Measurements from ENCODE around the gene SPEG.

The SPEG gene

DNA sequence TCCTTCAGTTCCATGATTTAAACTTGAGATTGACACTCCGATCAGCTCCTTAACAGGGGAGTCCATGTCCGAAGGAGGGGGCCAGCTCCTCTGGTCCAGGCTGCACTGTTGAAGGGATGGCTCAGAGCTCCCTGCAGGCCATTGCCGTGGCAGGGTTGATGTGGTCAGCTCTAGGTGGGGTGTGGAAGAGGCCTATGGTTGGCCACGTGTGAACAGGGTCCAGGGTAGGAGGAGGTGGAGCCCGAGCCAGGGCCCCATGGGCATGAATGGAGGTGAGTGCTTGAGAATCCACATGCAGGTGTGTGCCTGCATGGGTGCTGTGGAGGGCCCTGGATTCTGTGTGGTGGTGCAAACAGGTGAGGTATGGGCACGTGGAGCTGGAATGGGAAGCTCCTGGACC, 1.1 kb downstream of the SPEG start:
- no peak for TF ChIP-seq ZC3H10 (CRISPR knock-in tag; IDR thresholded peaks at IDR 0.05)
- TF ChIP-seq ZNF8 (CRISPR knock-in tag; IDR thresholded peaks at IDR 0.05), result no peak
- no peak for TF ChIP-seq CSDC2 (CRISPR knock-in tag; IDR thresholded peaks at IDR 0.05)
- no peak for TF ChIP-seq ZNF565 (CRISPR knock-in tag; conservative IDR thresholded peaks at IDR 0.05; ENCODE audit: low read depth)
- TF ChIP-seq, protein P1, sequence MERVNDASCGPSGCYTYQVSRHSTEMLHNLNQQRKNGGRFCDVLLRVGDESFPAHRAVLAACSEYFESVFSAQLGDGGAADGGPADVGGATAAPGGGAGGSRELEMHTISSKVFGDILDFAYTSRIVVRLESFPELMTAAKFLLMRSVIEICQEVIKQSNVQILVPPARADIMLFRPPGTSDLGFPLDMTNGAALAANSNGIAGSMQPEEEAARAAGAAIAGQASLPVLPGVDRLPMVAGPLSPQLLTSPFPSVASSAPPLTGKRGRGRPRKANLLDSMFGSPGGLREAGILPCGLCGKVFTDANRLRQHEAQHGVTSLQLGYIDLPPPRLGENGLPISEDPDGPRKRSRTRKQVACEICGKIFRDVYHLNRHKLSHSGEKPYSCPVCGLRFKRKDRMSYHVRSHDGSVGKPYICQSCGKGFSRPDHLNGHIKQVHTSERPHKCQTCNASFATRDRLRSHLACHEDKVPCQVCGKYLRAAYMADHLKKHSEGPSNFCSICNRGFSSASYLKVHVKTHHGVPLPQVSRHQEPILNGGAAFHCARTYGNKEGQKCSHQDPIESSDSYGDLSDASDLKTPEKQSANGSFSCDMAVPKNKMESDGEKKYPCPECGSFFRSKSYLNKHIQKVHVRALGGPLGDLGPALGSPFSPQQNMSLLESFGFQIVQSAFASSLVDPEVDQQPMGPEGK (CRISPR knock-in tag; IDR thresholded peaks at IDR 0.05; ENCODE audit: borderline replicate concordance), result no peak
- no peak for TF ChIP-seq ARNTL (CRISPR knock-in tag; IDR thresholded peaks at IDR 0.05; ENCODE audit: borderline replicate concordance, low read depth)
- ATAC-seq, result no peak

DNA sequence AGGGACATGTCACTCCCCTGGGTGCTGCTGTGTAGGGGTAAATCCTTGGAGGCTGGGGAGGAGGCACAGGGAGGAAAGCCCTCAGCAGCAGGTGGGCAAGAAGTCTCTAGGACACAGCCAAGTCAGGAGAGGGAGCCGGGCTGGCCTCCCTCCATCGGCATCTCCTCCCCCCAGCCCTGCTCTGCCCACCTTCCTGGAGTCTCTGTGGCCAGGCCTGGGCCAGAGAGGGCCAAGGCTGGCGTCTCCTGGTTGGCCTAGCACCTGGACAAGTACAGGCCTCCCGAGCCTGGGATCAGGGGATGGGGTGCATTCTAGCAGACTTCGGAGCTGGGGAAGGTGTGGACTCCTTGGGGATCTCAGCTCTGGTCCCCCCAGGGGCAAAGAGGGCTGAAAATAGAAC, 1.8 kb downstream of the SPEG start:
- no peak for TF ChIP-seq BACH2 (CRISPR knock-in tag; IDR thresholded peaks at IDR 0.05; ENCODE audit: borderline replicate concordance)
- no peak for TF ChIP-seq ISL1 (CRISPR knock-in tag; IDR thresholded peaks at IDR 0.05)
- no peak for TF ChIP-seq ARNTL (CRISPR knock-in tag; IDR thresholded peaks at IDR 0.05; ENCODE audit: borderline replicate concordance, low read depth)
- TF ChIP-seq ZNF70 (CRISPR knock-in tag; IDR thresholded peaks at IDR 0.05), result no peak
- TF ChIP-seq, protein P2, sequence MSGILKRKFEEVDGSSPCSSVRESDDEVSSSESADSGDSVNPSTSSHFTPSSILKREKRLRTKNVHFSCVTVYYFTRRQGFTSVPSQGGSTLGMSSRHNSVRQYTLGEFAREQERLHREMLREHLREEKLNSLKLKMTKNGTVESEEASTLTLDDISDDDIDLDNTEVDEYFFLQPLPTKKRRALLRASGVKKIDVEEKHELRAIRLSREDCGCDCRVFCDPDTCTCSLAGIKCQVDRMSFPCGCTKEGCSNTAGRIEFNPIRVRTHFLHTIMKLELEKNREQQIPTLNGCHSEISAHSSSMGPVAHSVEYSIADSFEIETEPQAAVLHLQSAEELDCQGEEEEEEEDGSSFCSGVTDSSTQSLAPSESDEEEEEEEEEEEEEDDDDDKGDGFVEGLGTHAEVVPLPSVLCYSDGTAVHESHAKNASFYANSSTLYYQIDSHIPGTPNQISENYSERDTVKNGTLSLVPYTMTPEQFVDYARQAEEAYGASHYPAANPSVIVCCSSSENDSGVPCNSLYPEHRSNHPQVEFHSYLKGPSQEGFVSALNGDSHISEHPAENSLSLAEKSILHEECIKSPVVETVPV (CRISPR knock-in tag; IDR thresholded peaks at IDR 0.05), result no peak
- TF ChIP-seq TCF4 (CRISPR knock-in tag; IDR thresholded peaks at IDR 0.05; ENCODE audit: borderline replicate concordance), result no peak
- TF ChIP-seq RARB (CRISPR knock-in tag; IDR thresholded peaks at IDR 0.05), result no peak
- no peak for TF ChIP-seq ZC3H10 (CRISPR knock-in tag; IDR thresholded peaks at IDR 0.05)
- no peak for TF ChIP-seq PPARA (CRISPR knock-in tag; IDR thresholded peaks at IDR 0.05; ENCODE audit: borderline replicate concordance)
- TF ChIP-seq OSR1 (CRISPR knock-in tag; IDR thresholded peaks at IDR 0.05), result no peak
- TF ChIP-seq CSDC2 (CRISPR knock-in tag; IDR thresholded peaks at IDR 0.05), result no peak
- TF ChIP-seq ZFP30 (CRISPR knock-in tag; IDR thresholded peaks at IDR 0.05), result no peak
- no peak for ATAC-seq

DNA sequence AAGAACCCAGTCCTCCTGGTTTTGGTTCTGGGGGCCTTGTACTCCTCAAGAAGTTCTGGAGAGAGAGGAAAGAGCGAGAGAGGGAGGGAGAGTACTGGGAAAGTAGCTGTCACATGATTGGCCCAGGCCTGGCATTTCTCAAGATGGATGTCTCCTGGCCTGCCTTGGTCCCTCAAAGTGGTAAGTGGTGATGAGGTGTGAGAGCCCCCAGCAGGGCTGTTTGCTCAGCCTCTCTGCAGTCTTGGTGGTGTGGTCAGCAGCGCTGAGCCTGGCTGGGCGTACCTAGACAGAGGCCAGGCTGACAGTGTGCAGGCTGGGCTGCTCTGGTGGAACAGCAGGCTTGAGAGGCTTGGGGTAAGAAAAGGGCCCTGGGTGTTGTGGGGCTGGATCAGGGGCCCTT, 2.5 kb downstream of the SPEG start:
- TF ChIP-seq GLIS3 (CRISPR knock-in tag; IDR thresholded peaks at IDR 0.05), result no peak
- no peak for ATAC-seq

DNA sequence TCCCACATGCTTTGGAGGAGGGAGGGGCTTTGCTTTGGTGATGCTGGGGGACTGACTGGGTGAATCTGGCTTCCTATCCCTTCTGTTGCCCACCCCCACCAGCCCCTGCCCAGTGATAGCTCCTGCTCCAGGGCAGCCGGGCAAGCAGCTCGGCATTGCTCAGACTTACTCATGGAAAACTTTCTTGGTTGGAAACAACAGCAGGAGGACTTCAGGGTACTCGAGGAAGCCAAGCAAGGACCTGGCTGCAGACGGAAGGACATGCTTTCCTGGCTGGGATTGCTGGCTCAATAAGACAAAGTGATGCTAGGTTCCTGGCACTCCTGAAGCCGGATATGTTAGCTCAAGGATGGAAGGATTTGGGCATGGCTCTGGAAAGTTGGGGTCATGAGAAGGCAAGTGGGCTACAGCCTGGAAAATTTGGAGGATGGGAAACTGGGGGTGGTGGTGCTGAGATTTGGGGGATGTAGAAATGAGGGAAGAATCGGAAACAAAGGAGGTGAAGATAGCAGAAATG, 3.1 kb downstream of the SPEG start:
- TF ChIP-seq BACH2 (CRISPR knock-in tag; IDR thresholded peaks at IDR 0.05; ENCODE audit: borderline replicate concordance) (no peak), OSR1 (CRISPR knock-in tag; IDR thresholded peaks at IDR 0.05) (no peak), PPARA (CRISPR knock-in tag; IDR thresholded peaks at IDR 0.05; ENCODE audit: borderline replicate concordance) (no peak), GLIS3 (CRISPR knock-in tag; IDR thresholded peaks at IDR 0.05) (no peak), ZC3H10 (CRISPR knock-in tag; IDR thresholded peaks at IDR 0.05) (no peak), ZFP30 (CRISPR knock-in tag; IDR thresholded peaks at IDR 0.05) (no peak), ZNF565 (CRISPR knock-in tag; conservative IDR thresholded peaks at IDR 0.05; ENCODE audit: low read depth) (no peak), TCF4 (CRISPR knock-in tag; IDR thresholded peaks at IDR 0.05; ENCODE audit: borderline replicate concordance) (no peak), CSDC2 (CRISPR knock-in tag; IDR thresholded peaks at IDR 0.05) (no peak), ISL1 (CRISPR knock-in tag; IDR thresholded peaks at IDR 0.05) (no peak)
- TF ChIP-seq, protein P2 (CRISPR knock-in tag; IDR thresholded peaks at IDR 0.05), result no peak
- TF ChIP-seq, protein P3, sequence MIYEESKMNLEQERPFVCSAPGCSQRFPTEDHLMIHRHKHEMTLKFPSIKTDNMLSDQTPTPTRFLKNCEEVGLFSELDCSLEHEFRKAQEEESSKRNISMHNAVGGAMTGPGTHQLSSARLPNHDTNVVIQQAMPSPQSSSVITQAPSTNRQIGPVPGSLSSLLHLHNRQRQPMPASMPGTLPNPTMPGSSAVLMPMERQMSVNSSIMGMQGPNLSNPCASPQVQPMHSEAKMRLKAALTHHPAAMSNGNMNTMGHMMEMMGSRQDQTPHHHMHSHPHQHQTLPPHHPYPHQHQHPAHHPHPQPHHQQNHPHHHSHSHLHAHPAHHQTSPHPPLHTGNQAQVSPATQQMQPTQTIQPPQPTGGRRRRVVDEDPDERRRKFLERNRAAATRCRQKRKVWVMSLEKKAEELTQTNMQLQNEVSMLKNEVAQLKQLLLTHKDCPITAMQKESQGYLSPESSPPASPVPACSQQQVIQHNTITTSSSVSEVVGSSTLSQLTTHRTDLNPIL (CRISPR knock-in tag; IDR thresholded peaks at IDR 0.05; ENCODE audit: low read depth), result no peak
- TF ChIP-seq, protein P4, sequence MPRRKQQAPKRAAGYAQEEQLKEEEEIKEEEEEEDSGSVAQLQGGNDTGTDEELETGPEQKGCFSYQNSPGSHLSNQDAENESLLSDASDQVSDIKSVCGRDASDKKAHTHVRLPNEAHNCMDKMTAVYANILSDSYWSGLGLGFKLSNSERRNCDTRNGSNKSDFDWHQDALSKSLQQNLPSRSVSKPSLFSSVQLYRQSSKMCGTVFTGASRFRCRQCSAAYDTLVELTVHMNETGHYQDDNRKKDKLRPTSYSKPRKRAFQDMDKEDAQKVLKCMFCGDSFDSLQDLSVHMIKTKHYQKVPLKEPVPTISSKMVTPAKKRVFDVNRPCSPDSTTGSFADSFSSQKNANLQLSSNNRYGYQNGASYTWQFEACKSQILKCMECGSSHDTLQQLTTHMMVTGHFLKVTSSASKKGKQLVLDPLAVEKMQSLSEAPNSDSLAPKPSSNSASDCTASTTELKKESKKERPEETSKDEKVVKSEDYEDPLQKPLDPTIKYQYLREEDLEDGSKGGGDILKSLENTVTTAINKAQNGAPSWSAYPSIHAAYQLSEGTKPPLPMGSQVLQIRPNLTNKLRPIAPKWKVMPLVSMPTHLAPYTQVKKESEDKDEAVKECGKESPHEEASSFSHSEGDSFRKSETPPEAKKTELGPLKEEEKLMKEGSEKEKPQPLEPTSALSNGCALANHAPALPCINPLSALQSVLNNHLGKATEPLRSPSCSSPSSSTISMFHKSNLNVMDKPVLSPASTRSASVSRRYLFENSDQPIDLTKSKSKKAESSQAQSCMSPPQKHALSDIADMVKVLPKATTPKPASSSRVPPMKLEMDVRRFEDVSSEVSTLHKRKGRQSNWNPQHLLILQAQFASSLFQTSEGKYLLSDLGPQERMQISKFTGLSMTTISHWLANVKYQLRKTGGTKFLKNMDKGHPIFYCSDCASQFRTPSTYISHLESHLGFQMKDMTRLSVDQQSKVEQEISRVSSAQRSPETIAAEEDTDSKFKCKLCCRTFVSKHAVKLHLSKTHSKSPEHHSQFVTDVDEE (CRISPR knock-in tag; IDR thresholded peaks at IDR 0.05), result no peak
- ATAC-seq, result no peak

Data from SK-N-SH treated with all-trans-retinoic acid at 6 μM for 48 hours (cell line).